ENCODE results near the gene BCAS3.

GRCh38 chr17:61305024-61305423, 627.4 kb downstream of the BCAS3 start:
- no peak for TF ChIP-seq CTCF (IDR thresholded peaks at IDR 0.05; ENCODE audit: low read depth, low read length, missing input control)
- no peak for TF ChIP-seq GABPA (IDR thresholded peaks at IDR 0.05 in 1 of 2, conservative IDR thresholded peaks at IDR 0.05 in 1 of 2)
- TF ChIP-seq MAX (IDR thresholded peaks at IDR 0.05), result no peak
- no peak for TF ChIP-seq YY1 (IDR thresholded peaks at IDR 0.05)
- TF ChIP-seq JUND (IDR thresholded peaks at IDR 0.05), result no peak
- TF ChIP-seq ATF3 (IDR thresholded peaks at IDR 0.05), result no peak
- TF ChIP-seq RAD21 (IDR thresholded peaks at IDR 0.05), result no peak
- no peak for TF ChIP-seq SP1 (IDR thresholded peaks at IDR 0.05)
- TF ChIP-seq ZBTB33 (IDR thresholded peaks at IDR 0.05), result no peak
- no peak for TF ChIP-seq REST (IDR thresholded peaks at IDR 0.05)
- no peak for TF ChIP-seq TAF1 (conservative IDR thresholded peaks at IDR 0.05)
- no peak for TF ChIP-seq EGR1 (IDR thresholded peaks at IDR 0.05; ENCODE audit: low read depth in 2 of 2)
- TF ChIP-seq FOXA2 (IDR thresholded peaks at IDR 0.05), result no peak
